HG03354 (cell line): ENCODE results near the gene NBPF10.
"Not testable (repeated sequence)": the region's sequence is repeated elsewhere in the genome, so short reads cannot be mapped to it uniquely, and the experiment has no call there.

Source experiments
- ATAC-seq: cut with Tn5 transposase; IDR thresholded peaks from one replicate; pipeline ENCODE4 v1.9.1; 2021; ENCODE audit warnings: mild to moderate bottlenecking; ENCODE audit not compliant: unreplicated experiment, poor library complexity, severe bottlenecking

NBPF10 gene, protein sequence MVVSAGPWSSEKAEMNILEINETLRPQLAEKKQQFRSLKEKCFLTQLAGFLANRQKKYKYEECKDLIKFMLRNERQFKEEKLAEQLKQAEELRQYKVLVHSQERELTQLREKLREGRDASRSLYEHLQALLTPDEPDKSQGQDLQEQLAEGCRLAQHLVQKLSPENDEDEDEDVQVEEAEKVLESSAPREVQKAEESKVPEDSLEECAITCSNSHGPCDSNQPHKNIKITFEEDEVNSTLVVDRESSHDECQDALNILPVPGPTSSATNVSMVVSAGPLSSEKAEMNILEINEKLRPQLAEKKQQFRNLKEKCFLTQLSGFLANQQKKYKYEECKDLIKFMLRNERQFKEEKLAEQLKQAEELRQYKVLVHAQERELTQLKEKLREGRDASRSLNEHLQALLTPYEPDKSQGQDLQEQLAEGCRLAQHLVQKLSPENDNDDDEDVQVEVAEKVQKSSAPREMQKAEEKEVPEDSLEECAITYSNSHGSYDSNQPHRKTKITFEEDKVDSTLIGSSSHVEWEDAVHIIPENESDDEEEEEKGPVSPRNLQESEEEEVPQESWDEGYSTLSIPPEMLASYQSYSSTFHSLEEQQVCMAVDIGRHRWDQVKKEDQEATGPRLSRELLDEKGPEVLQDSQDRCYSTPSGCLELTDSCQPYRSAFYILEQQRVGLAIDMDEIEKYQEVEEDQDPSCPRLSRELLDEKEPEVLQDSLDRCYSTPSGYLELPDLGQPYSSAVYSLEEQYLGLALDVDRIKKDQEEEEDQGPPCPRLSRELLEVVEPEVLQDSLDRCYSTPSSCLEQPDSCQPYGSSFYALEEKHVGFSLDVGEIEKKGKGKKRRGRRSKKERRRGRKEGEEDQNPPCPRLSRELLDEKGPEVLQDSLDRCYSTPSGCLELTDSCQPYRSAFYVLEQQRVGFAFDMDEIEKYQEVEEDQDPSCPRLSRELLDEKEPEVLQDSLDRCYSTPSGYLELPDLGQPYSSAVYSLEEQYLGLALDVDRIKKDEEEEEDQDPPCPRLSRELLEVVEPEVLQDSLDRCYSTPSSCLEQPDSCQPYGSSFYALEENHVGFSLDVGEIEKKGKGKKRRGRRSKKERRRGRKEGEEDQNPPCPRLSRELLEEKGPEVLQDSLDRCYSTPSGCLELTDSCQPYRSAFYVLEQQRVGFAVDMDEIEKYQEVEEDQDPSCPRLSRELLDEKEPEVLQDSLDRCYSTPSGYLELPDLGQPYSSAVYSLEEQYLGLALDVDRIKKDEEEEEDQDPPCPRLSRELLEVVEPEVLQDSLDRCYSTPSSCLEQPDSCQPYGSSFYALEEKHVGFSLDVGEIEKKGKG (N-terminal part only)

GRCh38 chr1:146144465-146144864 is at the start of gene NBPF10:
TSS of gene NBPF10 (minus strand) at chr1:146144804. CDS start at chr1:146144769, 35 bp downstream.
- ATAC-seq, result not testable (repeated sequence)

GRCh38 chr1:146174531-146174930 is 29.9 kb upstream of the NBPF10 start:
- not testable (repeated sequence) for ATAC-seq

DNA sequence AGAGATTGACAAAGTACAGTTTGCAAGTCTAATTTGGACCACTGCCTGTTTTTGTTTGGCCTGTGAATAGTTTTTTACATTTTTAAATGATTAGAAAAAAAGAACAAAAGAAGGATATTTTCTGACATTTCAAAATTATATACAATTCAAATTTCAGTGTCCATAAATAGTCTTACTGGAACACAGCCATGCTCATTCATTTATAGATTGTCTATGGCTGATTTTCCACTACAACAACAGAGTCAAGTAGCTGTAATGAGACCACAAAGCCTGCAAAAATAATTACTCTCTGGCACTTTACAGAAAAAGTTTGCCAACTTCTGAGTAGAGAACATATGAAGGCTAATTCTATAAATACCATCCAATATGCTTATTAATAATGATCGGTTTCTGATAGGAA is 23.1 kb upstream of the NBPF10 start:
- not testable (repeated sequence) for ATAC-seq

GRCh38 chr1:146167273-146167672 is 22.7 kb upstream of the NBPF10 start:
- not testable (repeated sequence) for ATAC-seq
